Pancreas (tissue), 10 donors: Measurements from ENCODE around the gene VMP1. TPM values are rescaled to one million over a fixed set of nuclear protein-coding genes. Genes with fewer than 3 reads are reported as not detected.

Experiments
- ATAC-seq, 4 donors: fragments of 200-7000 bp; cut with Tn5 transposase; one replicate each; pipeline versions ENCODE4 v1.8.0 to v1.9.1; 2020; ENCODE audit warnings: mild to moderate bottlenecking in 4 of 4, moderate library complexity in 4 of 4
- DNase-seq, 6 donors: peaks; one replicate each; pipeline ENCODE4 v3.0.0-alpha.2; 2020
- FAIRE-seq: peaks from 2 replicates; lab custom pipeline; 2012; peaks lifted over from hg19 to GRCh38; lab: Jason Lieb, UNC
- H3K27ac ChIP-seq, 4 donors: fragments of 200-600 bp; sonication (generic); 1 replicate in 3 of 4; 2 replicates in 1 of 4; pipeline versions ENCODE4 v1.5.0 to v1.8.0; 2020
- H3K27me3 ChIP-seq, 4 donors: fragments of 200-600 bp; one replicate each; pipeline ENCODE4 v1.8.0; 2021
- H3K36me3 ChIP-seq, 3 donors: fragments of 200-600 bp; sonication (generic) in 1 of 3; one replicate each; pipeline versions ENCODE4 v1.5.0 to v1.8.0; 2020 to 2021
- H3K4me1 ChIP-seq, 3 donors: fragments of 200-600 bp; one replicate each; pipeline ENCODE4 v1.8.0; 2021
- H3K4me3 ChIP-seq, 4 donors: fragments of 200-600 bp; sonication (generic) in 2 of 4; one replicate each; pipeline versions ENCODE4 v1.5.0 to v1.8.0; 2020 to 2021
- H3K9me3 ChIP-seq, 4 donors: fragments of 200-600 bp; one replicate each; pipeline ENCODE4 v1.8.0; 2021
- CTCF ChIP-seq, 4 donors: fragments of 200-600 bp; sonication (generic) in 3 of 4; IDR thresholded peaks; one replicate each; pipeline versions ENCODE4 v1.5.0 to v1.8.0; 2021; ENCODE audit warnings: antibody characterized with exemption in 4 of 4
- WGBS, 2 donors: extraction: QIAGEN DNeasy Blood & Tissue Kit; methylation state at CpG; one replicate each; pipeline ENCODE4 v1.1.7; 2013; 5-methylcytosine and 5-hydroxymethylcytosine counted together
- intact Hi-C, 3 donors: fragments of 100-400 bp; cut with DNase I; formaldehyde crosslinking; loops; one replicate each; pipeline versions ENCODE4 v1.11.1 to v1.14.2; 2022
- polyA plus RNA-seq, 2 donors: library from polyadenylated mRNA; stranded (reverse); fragments of 200-250 nt; gene quantifications; one replicate each; pipeline ENCODE4 v1.2.3, GENCODE V29; 2013
- total RNA-seq, 6 donors: library from RNA; stranded (reverse); fragmentation: NEBNext Ultra II Directional in 4 of 6; extraction: Animal tissue kit (Norgen Biotek cat#: 25700) in 4 of 6; gene quantifications; one replicate each; pipeline versions ENCODE4 v1.2.1 to v1.2.4, GENCODE V29; 2021 to 2023
- donor health status: healthy with polysubstance abuse.
- donor health status: DM: no; HTN: no; CAD: no; lungs with moderate emphysema.
- donor health status: DM: no; HTN: no; CAD: no.
- donor health status: control.
- donor health status: control.
- donor health status: Bipolar disorder and iron deficiency.
- donor health status: DM: yes; HTN: yes; CAD: no.
- donor health status: DM: no; HTN: no; CAD: no.
- donor health status: DM: no; HTN: no; CAD: no.
- donor health status: DM: yes; HTN: yes; CAD: no.

Gene VMP1
- total RNA-seq (100 to 1,000 TPM in 2 of 6 donors, 10 to 100 TPM in 4; 55.5 to 177 (median 92.5) TPM), polyA plus RNA-seq (10 to 100 TPM; 70.4 to 92.6 TPM)

- Histone ChIP-seq H3K27me3 (no peaks in the 10 kb centered on the region), H3K4me3 (peak within 1 kb of the TSS; percentile 41 to 84 (median 66)), H3K27ac (peak within 1 kb of the TSS; percentile 74 to 90 (median 84)), H3K9me3 (no peaks in the 10 kb centered on the region), H3K4me1 (peaks cover 3 to 39% (median 21%) of the 10 kb centered on the region in 3 donors), H3K36me3 (no peaks in the 10 kb centered on the region)
- ATAC-seq (peak; percentile 97 to 99 (median 98)), FAIRE-seq (peak; percentile 84), DNase-seq (peak; percentile 92 to 99 (median 98))
- TF ChIP-seq CTCF (IDR thresholded peaks at IDR 0.05): no peak
- WGBS, 2 donors: 0% methylated on average over 45 of the region's 45 CpGs
- intact Hi-C loops: no loop called here
Observed at GRCh38 chr17:59707149-59707970, at the start of gene VMP1, which contains the start of gene PTRH2. VMP1 (plus strand) TSS chr17:59707654; CDS start chr17:59731447, 23,793 bp downstream. PTRH2 (minus strand) TSS chr17:59707430; CDS start chr17:59697978, 9,452 bp downstream.

GRCh38 chr17:59666235-59666634 lies 41.2 kb upstream of the VMP1 start:
- H3K36me3 ChIP-seq: peaks cover 0 to 82% (median 22%) of the 10 kb centered on the region in 3 donors
- DNase-seq (no peak), FAIRE-seq (no peak), ATAC-seq (no peak)
- peaks cover 0 to 5% (median 0%) of the 10 kb centered on the region in 3 donors for H3K4me1 ChIP-seq
- no peaks in the 10 kb centered on the region for H3K27me3 ChIP-seq
- TF ChIP-seq CTCF (IDR thresholded peaks at IDR 0.05): no peak
- no peak overlapping the region for H3K4me3 ChIP-seq
- no peak overlapping the region for H3K27ac ChIP-seq
- H3K9me3 ChIP-seq: no peaks in the 10 kb centered on the region
- WGBS, 2 donors: 86 to 87% methylated on average over 5 of the region's 5 CpGs
- intact Hi-C loops: no loop called here

GRCh38 chr17:59668816-59669215 lies 38.6 kb upstream of the VMP1 start:
- DNase-seq: no peak
- no peaks in the 10 kb centered on the region for H3K9me3 ChIP-seq
- peak in 1 of 4 donors; percentile 34 for ATAC-seq
- peaks cover 0 to 5% (median 0%) of the 10 kb centered on the region in 3 donors for H3K4me1 ChIP-seq
- no peak overlapping the region for H3K4me3 ChIP-seq
- TF ChIP-seq CTCF (IDR thresholded peaks at IDR 0.05): no peak
- no peak for FAIRE-seq
- no peak overlapping the region for H3K27ac ChIP-seq
- H3K27me3 ChIP-seq: no peaks in the 10 kb centered on the region
- intact Hi-C loops: no loop called here
- peaks cover 0 to 61% (median 18%) of the 10 kb centered on the region in 3 donors for H3K36me3 ChIP-seq
- WGBS, 2 donors: 79 to 81% methylated on average over 3 of the region's 3 CpGs

- peak; percentile 81 for FAIRE-seq
- no peaks in the 10 kb centered on the region for H3K27me3 ChIP-seq
- no peaks in the 10 kb centered on the region for H3K9me3 ChIP-seq
- no peak overlapping the region for H3K27ac ChIP-seq
- no peak for DNase-seq
- H3K4me1 ChIP-seq: peaks cover 0 to 5% (median 0%) of the 10 kb centered on the region in 3 donors
- H3K36me3 ChIP-seq: peaks cover 0 to 65% (median 17%) of the 10 kb centered on the region in 3 donors
- WGBS, 2 donors: 34 to 55% methylated on average over 1 of the region's 1 CpG
- intact Hi-C loops: no loop called here
- no peak overlapping the region for H3K4me3 ChIP-seq
- no peak for TF ChIP-seq CTCF (IDR thresholded peaks at IDR 0.05)
- ATAC-seq: no peak
Observed at GRCh38 chr17:59669411-59669810, 38.0 kb upstream of the VMP1 start.
